HL-60/S4 treated with phorbol 12-myristate 13-acetate at 8.2 ng/mL for 4 days and 3 days (cell line): ENCODE data around the gene EIF2D.

ENCODE experiments used
- in situ Hi-C: fragments of 300-500 bp; cut with MboI; formaldehyde crosslinking; loops from 2 replicates; pipeline ENCODE4 v1.15.0; 2022; ENCODE audit warnings: low sequenced_read_pairs

The EIF2D gene

DNA sequence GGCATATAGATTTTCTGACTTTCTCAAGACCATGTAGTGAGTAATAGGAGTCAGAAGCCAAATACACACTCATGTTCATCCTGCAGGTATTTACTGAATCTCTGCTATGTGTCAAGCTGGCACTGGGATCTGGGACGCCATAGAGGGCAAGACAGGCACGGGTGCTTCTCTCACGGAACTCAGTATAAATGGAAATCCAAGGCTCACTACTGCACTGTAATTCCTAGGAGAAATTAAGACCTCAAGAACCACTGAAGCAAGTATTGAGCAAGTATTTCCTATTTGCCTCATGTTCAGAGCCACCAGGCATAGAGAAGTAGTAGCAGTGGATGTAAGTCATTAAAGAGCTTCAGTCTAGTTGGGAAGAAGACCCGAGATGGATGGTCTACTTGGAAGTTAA lies 38.9 kb downstream of the EIF2D start:
- in situ Hi-C loops: no loop called here

- in situ Hi-C loops: no loop called here
Observed at GRCh38 chr1:206572835-206573234, 39.4 kb downstream of the EIF2D start.

DNA sequence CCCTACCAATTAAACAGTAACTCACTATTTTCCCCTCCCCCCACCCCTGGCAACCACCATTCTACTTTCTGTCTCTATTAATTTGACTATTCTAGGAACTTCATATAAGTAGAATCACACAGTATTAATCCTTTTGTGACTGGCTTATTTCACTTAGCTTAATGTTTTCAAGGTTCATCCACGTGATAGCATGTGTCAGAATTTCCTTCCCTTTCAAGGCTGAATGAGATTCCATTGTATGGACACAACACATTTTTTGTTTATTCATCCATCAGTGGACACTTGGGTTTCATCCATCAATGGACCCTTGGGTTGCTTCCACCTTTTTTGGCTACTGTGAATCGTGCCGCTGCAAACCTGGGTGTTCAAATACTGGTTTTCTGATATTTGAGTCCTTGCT lies 41.7 kb downstream of the EIF2D start:
- in situ Hi-C loops: no loop called here

GRCh38 chr1:206569556-206569955 lies 42.7 kb downstream of the EIF2D start:
- in situ Hi-C loops: no loop called here

GRCh38 chr1:206568779-206569352 lies 43.4 kb downstream of the EIF2D start:
- in situ Hi-C loops: no loop called here

GRCh38 chr1:206568256-206568655 lies 44.0 kb downstream of the EIF2D start:
- in situ Hi-C loops: no loop called here

GRCh38 chr1:206566999-206567398 lies 45.3 kb downstream of the EIF2D start:
- in situ Hi-C loops: no loop called here

GRCh38 chr1:206565995-206566394 lies 46.3 kb downstream of the EIF2D start:
- in situ Hi-C loops: no loop called here

- in situ Hi-C loops: no loop called here
Observed at GRCh38 chr1:206563367-206564207, 48.7 kb downstream of the EIF2D start.

DNA sequence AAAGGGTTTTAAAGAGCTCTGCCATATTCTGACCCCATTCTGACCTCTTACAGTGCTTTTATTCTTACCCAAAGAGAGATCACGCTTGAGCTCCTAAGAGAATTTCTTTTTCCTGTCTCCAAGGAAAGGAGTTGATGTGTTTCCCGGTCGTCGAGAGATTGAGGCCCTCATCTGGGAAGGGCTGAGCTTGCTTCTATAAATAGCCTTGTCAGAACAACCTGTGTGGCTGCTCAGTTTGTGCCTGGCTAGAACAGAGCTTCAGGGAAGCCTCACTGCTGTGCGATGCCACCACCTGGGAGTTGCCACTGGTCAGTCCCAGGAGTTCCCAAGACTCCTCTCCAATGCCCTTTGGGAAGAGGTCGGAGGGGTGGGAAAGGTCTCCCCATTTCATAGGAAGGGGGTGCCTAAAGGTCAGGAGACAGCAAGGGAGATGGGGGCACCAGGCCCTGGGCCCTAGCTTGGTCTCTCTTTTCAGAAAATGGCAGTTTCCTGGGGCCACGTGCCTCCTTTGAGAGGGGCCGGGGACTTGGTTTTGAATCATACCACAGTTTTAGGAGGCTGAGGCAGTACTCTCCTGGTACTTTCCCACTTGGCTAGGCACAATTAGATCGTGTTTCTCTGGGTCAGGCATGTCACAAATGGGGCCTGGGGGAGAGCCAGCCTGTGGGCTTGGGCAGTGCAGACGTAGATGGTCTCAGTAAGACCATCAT lies 52.1 kb downstream of the EIF2D start:
- in situ Hi-C loops: no loop called here

DNA sequence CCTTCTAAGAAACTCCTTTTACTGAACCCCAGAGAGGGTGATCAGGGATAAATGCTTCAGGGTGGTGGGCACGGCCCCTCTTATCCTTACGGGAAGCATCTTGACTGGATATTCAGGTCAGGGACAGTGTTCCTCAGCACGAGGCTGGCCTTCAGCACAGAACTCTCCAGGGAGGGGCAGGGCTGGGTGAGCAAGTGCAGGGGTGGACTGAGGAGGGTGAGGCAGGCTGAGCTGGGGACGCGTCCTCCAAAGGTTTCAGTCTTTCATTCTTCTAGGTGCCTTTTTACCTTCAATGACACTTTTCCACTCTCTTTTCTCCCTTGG lies 52.6 kb downstream of the EIF2D start:
- in situ Hi-C loops: no loop called here

DNA sequence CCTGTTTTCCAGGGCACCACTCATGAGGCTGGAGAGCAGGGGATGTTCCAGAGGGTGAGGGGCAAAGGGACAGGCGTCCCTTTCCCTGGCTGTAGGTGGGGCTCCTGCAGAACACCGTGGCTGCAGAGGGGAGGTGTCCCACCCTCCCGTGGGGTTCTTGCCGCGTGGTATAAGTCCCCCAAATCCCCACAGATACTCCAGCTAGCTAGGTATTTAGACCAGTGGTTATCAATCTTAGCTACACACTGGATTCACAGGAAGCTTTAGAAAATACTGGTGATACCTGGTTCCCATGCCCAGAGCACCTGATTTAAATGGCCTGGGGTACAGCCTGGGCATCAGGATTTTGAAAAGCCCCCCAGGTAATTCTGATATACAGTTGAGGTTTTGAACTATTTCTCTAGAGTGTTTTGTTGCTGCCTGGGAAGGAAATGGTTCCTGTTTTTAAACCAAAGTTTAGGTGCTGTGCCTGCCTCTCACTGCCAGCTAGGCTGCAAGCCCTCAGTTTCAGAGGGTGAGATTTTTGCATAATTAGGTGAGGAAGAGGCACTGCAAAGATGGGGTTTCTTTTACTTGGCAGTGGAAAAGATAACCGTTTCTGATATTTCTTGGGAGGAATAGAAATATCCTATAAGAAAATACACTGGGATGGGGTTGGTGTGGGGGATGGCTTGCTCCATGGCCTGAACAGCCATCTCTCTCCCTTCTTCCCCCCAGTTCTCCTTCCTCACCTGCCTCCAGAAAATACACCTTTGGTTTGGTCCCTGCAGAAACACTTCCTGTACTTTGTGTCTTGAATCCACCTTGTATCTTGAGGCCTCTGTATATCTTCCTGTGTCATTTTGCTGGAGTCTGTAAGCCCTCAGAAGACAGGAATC lies 53.2 kb downstream of the EIF2D start:
- in situ Hi-C loops: no loop called here

GRCh38 chr1:206557636-206558473 lies 54.4 kb downstream of the EIF2D start:
- in situ Hi-C loops: no loop called here

DNA sequence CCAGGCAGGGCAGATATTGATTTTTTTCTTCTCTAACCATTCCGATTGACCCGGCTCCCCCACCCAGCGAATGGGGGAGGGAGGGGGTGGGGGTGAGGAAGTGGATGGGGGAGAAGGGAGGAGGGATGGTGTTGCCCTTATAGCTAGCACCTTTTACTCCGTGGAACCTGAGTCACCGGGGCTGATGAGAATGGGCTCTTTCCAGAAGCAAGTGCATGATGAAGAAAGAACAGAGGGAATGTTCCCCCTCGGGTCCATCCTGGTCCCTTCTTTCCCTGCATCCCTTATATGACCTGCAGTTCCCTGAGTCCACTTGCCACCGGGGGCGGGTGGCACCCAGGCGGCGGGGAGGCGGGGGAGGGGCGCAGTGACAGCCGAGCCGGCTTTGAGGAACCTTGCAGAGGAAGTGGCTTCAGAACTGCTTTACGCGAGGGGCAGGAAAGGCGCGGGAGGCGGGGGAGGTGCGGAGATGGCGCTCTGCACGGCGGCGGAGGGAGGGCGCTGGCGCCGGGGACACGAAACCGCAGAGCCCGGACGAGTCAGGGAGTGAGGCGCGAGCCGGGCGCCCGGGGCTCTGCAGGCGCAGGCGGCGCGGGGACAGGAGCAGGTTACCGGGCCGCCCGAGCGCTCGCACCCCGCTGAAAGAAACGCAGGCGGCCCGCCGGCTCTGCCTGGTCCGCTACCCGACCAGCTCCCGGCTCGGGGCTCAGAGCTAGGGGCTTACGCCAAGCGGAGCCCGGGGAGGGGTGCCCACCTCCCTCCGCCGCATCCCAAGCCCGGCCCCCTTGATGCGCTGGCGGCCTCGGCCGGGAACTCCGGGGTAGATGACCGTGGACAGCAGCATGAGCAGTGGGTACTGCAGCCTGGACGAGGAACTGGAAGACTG lies 55.3 kb downstream of the EIF2D start:
- in situ Hi-C loops: no loop called here

DNA sequence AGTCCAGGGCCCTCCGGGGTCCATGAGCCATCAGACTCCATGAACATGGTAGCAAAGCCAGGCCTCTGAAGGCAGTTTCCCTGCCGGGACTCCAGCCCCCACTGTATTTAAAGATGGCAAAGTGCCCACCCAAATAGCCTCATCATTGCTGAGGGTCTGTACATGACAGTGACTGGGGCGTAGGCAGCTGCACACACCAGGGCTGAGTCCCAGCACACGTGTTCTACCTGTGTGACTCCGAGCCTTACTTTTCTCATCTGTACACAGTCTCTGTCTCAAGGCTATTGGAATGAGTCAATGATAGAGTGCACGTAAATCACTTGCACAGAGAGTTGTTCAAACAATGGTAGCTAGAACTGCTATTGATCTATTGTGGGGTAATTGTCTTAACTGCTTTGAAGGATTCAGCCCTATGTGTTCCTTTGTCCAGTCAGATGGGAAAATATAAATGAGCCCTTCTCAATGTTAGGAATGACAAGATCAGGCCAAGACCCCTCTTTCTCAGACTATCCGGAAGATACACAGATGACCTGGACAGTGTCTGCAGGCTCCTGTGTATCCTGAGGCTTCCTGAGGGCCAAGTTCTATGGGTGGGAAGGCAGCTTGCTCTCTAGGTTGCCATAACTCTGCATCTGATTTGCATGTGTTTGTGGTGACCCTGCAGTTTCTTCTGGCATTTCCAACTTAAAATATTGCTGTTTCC lies 56.1 kb downstream of the EIF2D start:
- in situ Hi-C loops: no loop called here

DNA sequence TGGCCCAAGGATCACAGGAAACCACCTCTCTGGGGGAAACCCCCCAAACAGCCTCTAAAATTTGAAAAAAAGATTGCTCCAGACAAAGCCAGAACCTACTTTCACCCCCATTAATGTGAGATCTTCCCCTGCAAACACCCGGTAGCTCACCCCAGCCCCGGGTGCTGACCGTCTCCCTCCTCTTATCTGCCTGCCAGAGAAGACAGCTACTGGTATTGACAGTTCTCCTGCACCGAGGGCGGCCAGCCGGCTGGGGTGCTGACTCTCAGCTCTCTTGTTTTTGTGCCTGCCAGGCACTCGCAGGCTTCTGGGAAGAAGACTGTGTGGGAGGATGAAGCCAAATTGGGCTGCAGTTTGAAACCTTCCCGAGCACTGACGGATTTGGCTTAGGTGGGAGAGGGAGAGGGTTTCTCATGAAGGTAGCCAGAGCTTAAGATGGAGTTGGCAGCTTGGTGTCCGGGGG lies 56.8 kb downstream of the EIF2D start:
- in situ Hi-C loops: no loop called here

DNA sequence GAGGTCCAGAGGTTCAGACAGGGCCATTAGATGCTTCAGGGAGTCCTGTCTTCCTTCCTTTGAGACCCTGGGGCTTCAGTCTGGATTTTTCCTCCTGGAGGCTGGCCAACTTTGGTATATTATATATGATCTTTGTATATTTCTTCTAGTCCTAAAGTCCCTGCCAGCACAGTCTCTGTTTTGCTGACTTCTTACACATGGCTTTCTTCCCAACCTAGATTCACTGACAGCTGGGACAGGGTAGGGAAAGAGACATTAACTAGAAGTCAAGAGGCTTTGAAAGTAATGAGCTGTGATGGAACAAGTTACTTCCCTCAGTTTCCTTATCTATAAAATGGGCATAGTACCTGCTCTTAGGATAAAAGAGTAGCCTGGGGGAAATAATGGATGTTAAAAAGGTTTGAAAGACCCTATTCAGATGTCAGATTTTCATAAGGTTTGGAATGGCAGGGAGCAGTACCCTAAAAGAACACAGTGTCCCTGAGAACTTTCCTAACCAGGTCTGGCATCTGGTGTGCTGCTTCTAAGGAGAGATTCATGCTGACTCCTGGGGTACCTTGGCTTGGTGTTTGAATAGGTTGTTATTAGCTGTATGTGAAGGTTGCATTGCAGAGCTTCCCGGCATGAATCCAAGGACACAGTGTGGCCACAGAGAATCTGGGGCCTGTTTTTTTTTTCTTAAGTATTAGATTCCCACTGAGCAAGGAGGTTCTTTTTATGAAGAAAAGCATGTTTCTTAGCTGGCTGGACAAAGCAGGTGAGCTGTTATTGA lies 57.4 kb downstream of the EIF2D start:
- in situ Hi-C loops: no loop called here

- in situ Hi-C loops: no loop called here
Observed at GRCh38 chr1:206554211-206554610, 58.1 kb downstream of the EIF2D start.
